ENCODE data around the gene FCGR1A. TPM values are rescaled to one million over a fixed set of nuclear protein-coding genes. Genes with fewer than 3 reads are reported as not detected.
"Not testable (repeated sequence)": the region's sequence is repeated elsewhere in the genome, so short reads cannot be mapped to it uniquely, and the experiment has no call there.

Gene FCGR1A
- total and polyA plus RNA-seq, 2 donors (not counting 3 experiments of a cell fraction or from before 2014, with no cell fraction given), result not detected

- H3K9me1 ChIP-seq (replicated peaks; ENCODE audit: control insufficient read depth, extremely low read depth, insufficient read depth, low read length); H3K36me3 ChIP-seq (ENCODE audit: control insufficient read depth in 2 of 2, extremely low read depth in 1 of 2, insufficient read depth in 2 of 2, low read length in 2 of 2); H3K4me3 ChIP-seq (replicated peaks in 1 of 3; ENCODE audit: insufficient read depth in 1 of 3, low read depth in 1 of 3, low read length in 3 of 3); DNase-seq (ENCODE audit: low read depth, low spot score); H3K27ac ChIP-seq (ENCODE audit: insufficient read depth, low read depth, low read length); dilution Hi-C loops (cut with MboI; ENCODE audit: extremely low pct_ligation_motif_present, low sequenced_read_pairs); H3K4me1 ChIP-seq (ENCODE audit: control insufficient read depth, extremely low read depth, insufficient read depth, low read length); CTCF ChIA-PET; H3K27me3 ChIP-seq (ENCODE audit: control insufficient read depth in 2 of 2, insufficient read depth in 2 of 2, low read length in 2 of 2); intact Hi-C loops (cut with micrococcal nuclease); H3K9ac ChIP-seq (replicated peaks; ENCODE audit: extremely low read depth, insufficient read depth, low read length); FAIRE-seq; H3K79me2 ChIP-seq (ENCODE audit: control insufficient read depth, insufficient read depth, low read length); H4K20me1 ChIP-seq (replicated peaks; ENCODE audit: control insufficient read depth, extremely low read depth, insufficient read depth, low read length); BruUV-seq (replicated peaks); H2AFZ ChIP-seq (ENCODE audit: low read depth, low read length); H3K9me3 ChIP-seq (replicated peaks; ENCODE audit: control insufficient read depth, insufficient read depth, low read length); POLR2A ChIA-PET; H3K4me2 ChIP-seq (ENCODE audit: insufficient read depth, low read length): not testable (repeated sequence)
Measured at GRCh38 chr1:149771653-149772425, 10.7 kb upstream of the FCGR1A start.

- H3K9me3 ChIP-seq (replicated peaks; ENCODE audit: control insufficient read depth, insufficient read depth, low read length); DNase-seq (ENCODE audit: low read depth, low spot score); H3K27ac ChIP-seq (ENCODE audit: insufficient read depth, low read depth, low read length); H3K27me3 ChIP-seq (ENCODE audit: control insufficient read depth in 2 of 2, insufficient read depth in 2 of 2, low read length in 2 of 2); POLR2A ChIA-PET; H2AFZ ChIP-seq (ENCODE audit: low read depth, low read length); CTCF ChIA-PET; H3K4me2 ChIP-seq (ENCODE audit: insufficient read depth, low read length); H3K79me2 ChIP-seq (ENCODE audit: control insufficient read depth, insufficient read depth, low read length); dilution Hi-C loops (cut with MboI; ENCODE audit: extremely low pct_ligation_motif_present, low sequenced_read_pairs); H3K4me1 ChIP-seq (ENCODE audit: control insufficient read depth, extremely low read depth, insufficient read depth, low read length); H3K9me1 ChIP-seq (replicated peaks; ENCODE audit: control insufficient read depth, extremely low read depth, insufficient read depth, low read length); BruUV-seq (replicated peaks); H3K4me3 ChIP-seq (replicated peaks in 1 of 3; ENCODE audit: insufficient read depth in 1 of 3, low read depth in 1 of 3, low read length in 3 of 3); H4K20me1 ChIP-seq (replicated peaks; ENCODE audit: control insufficient read depth, extremely low read depth, insufficient read depth, low read length); FAIRE-seq; H3K36me3 ChIP-seq (ENCODE audit: control insufficient read depth in 2 of 2, extremely low read depth in 1 of 2, insufficient read depth in 2 of 2, low read length in 2 of 2); intact Hi-C loops (cut with micrococcal nuclease); H3K9ac ChIP-seq (replicated peaks; ENCODE audit: extremely low read depth, insufficient read depth, low read length): not testable (repeated sequence)
Measured at GRCh38 chr1:149775510-149776147, 6.9 kb upstream of the FCGR1A start.

- H3K9ac ChIP-seq (replicated peaks; ENCODE audit: extremely low read depth, insufficient read depth, low read length); POLR2A ChIA-PET; H4K20me1 ChIP-seq (replicated peaks; ENCODE audit: control insufficient read depth, extremely low read depth, insufficient read depth, low read length); H3K79me2 ChIP-seq (ENCODE audit: control insufficient read depth, insufficient read depth, low read length); DNase-seq (ENCODE audit: low read depth, low spot score); H3K27me3 ChIP-seq (ENCODE audit: control insufficient read depth in 2 of 2, insufficient read depth in 2 of 2, low read length in 2 of 2); H3K4me3 ChIP-seq (replicated peaks in 1 of 3; ENCODE audit: insufficient read depth in 1 of 3, low read depth in 1 of 3, low read length in 3 of 3); H3K36me3 ChIP-seq (ENCODE audit: control insufficient read depth in 2 of 2, extremely low read depth in 1 of 2, insufficient read depth in 2 of 2, low read length in 2 of 2); dilution Hi-C loops (cut with MboI; ENCODE audit: extremely low pct_ligation_motif_present, low sequenced_read_pairs); H3K9me3 ChIP-seq (replicated peaks; ENCODE audit: control insufficient read depth, insufficient read depth, low read length); BruUV-seq (replicated peaks); intact Hi-C loops (cut with micrococcal nuclease); CTCF ChIA-PET; H3K4me1 ChIP-seq (ENCODE audit: control insufficient read depth, extremely low read depth, insufficient read depth, low read length); FAIRE-seq; H3K4me2 ChIP-seq (ENCODE audit: insufficient read depth, low read length); H3K27ac ChIP-seq (ENCODE audit: insufficient read depth, low read depth, low read length); H3K9me1 ChIP-seq (replicated peaks; ENCODE audit: control insufficient read depth, extremely low read depth, insufficient read depth, low read length); H2AFZ ChIP-seq (ENCODE audit: low read depth, low read length): not testable (repeated sequence)
Measured at GRCh38 chr1:149777084-149777483, 5.4 kb upstream of the FCGR1A start.

- H3K27ac ChIP-seq (ENCODE audit: insufficient read depth, low read depth, low read length); dilution Hi-C loops (cut with MboI; ENCODE audit: extremely low pct_ligation_motif_present, low sequenced_read_pairs); DNase-seq (ENCODE audit: low read depth, low spot score); H3K79me2 ChIP-seq (ENCODE audit: control insufficient read depth, insufficient read depth, low read length); H3K4me2 ChIP-seq (ENCODE audit: insufficient read depth, low read length); BruUV-seq (replicated peaks); H3K9ac ChIP-seq (replicated peaks; ENCODE audit: extremely low read depth, insufficient read depth, low read length); H3K9me3 ChIP-seq (replicated peaks; ENCODE audit: control insufficient read depth, insufficient read depth, low read length); intact Hi-C loops (cut with micrococcal nuclease); H3K27me3 ChIP-seq (ENCODE audit: control insufficient read depth in 2 of 2, insufficient read depth in 2 of 2, low read length in 2 of 2); H3K4me1 ChIP-seq (ENCODE audit: control insufficient read depth, extremely low read depth, insufficient read depth, low read length); H3K4me3 ChIP-seq (replicated peaks in 1 of 3; ENCODE audit: insufficient read depth in 1 of 3, low read depth in 1 of 3, low read length in 3 of 3); H3K9me1 ChIP-seq (replicated peaks; ENCODE audit: control insufficient read depth, extremely low read depth, insufficient read depth, low read length); H2AFZ ChIP-seq (ENCODE audit: low read depth, low read length); H4K20me1 ChIP-seq (replicated peaks; ENCODE audit: control insufficient read depth, extremely low read depth, insufficient read depth, low read length); H3K36me3 ChIP-seq (ENCODE audit: control insufficient read depth in 2 of 2, extremely low read depth in 1 of 2, insufficient read depth in 2 of 2, low read length in 2 of 2); POLR2A ChIA-PET; CTCF ChIA-PET; FAIRE-seq: not testable (repeated sequence)
Measured at GRCh38 chr1:149778313-149778712, 4.2 kb upstream of the FCGR1A start.

All from endothelial cell of umbilical vein (primary cell).